Measurements from ENCODE around the gene SLC25A12.
"Not testable (repeated sequence)": the region's sequence is repeated elsewhere in the genome, so short reads cannot be mapped to it uniquely, and the experiment has no call there.

SLC25A12 gene

DNA sequence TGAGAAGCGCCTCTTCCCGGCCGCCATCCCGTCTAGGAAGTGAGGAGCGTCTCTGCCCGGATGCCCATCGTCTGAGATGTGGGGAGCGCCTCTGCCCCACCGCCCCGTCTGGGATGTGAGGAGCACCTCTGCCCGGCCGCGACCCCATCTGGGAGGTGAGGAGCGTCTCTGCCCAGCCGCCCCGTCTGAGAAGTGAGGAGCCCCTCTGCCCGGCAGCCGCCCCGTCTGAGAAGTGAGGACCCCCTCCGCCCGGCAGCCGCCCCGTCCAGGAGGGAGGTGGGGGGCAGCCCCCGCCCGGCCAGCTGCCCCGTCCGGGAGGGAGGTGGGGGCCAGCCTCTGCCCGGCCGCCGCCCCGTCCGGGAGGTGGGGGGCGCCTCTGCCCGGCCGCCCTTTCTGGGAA, 119.5 kb downstream of the SLC25A12 start:
- POLR2A ChIA-PET; CTCF ChIA-PET; H3K27ac ChIP-seq (ENCODE audit: insufficient read depth in 1 of 2, low read depth in 1 of 2, low read length in 2 of 2, poor library complexity in 1 of 2, severe bottlenecking in 2 of 2); DNase-seq; H3K27me3 ChIP-seq (replicated peaks in 2 of 5; ENCODE audit: control insufficient read depth in 4 of 5, insufficient read depth in 5 of 5, low read length in 4 of 5); H3K4me1 ChIP-seq (ENCODE audit: control extremely low read depth in 1 of 4, control insufficient read depth in 4 of 4, insufficient read depth in 4 of 4, low read length in 3 of 4); H3K4me3 ChIP-seq (ENCODE audit: control insufficient read depth in 1 of 7, extremely low read depth in 1 of 7, insufficient read depth in 4 of 7, low read depth in 2 of 7, low read length in 6 of 7); H3K36me3 ChIP-seq (ENCODE audit: control insufficient read depth in 4 of 4, insufficient read depth in 4 of 4, low read length in 3 of 4): not testable (repeated sequence)
- peaks cover 0 to 15% (median 10%) of the 10 kb centered on the region in 5 experiments for H3K9me3 ChIP-seq (ENCODE audit: control extremely low read depth in 1 of 5, control insufficient read depth in 4 of 5, insufficient read depth in 2 of 5, low read depth in 1 of 5, low read length in 4 of 5)
- WGBS (ENCODE audit: insufficient coverage), result 98% methylated on average over 19 of the region's 35 CpGs

DNA sequence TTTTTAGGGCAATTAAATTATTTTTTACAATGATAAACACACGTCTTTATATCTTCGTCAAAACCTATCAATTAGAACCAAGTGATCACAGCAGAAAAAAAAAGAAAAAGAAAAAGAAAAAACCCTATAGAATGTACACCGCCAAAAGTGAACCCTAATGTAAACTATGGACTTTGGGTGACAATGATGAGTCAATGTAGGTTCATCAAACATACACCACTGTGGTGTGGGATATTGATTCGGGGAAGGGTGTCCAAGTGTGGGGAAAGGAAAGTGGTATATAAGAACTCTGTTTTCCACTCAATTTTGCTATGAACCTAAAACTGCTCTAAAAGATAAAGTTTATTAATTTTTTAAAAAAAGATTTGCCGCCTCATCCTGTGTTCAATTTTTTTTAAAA, 121.7 kb downstream of the SLC25A12 start:
- Histone ChIP-seq H3K4me1 (ENCODE audit: control extremely low read depth in 1 of 4, control insufficient read depth in 4 of 4, insufficient read depth in 4 of 4, low read length in 3 of 4) (no peaks in the 10 kb centered on the region), H3K27me3 (replicated peaks in 2 of 5; ENCODE audit: control insufficient read depth in 4 of 5, insufficient read depth in 5 of 5, low read length in 4 of 5) (no peaks in the 10 kb centered on the region), H3K36me3 (ENCODE audit: control insufficient read depth in 4 of 4, insufficient read depth in 4 of 4, low read length in 3 of 4) (no peaks in the 10 kb centered on the region), H3K27ac (ENCODE audit: insufficient read depth in 1 of 2, low read depth in 1 of 2, low read length in 2 of 2, poor library complexity in 1 of 2, severe bottlenecking in 2 of 2) (no peak overlapping the region), H3K4me3 (ENCODE audit: control insufficient read depth in 1 of 7, extremely low read depth in 1 of 7, insufficient read depth in 4 of 7, low read depth in 2 of 7, low read length in 6 of 7) (no peak overlapping the region), H3K9me3 (ENCODE audit: control extremely low read depth in 1 of 5, control insufficient read depth in 4 of 5, insufficient read depth in 2 of 5, low read depth in 1 of 5, low read length in 4 of 5) (peaks cover 0 to 10% (median 4%) of the 10 kb centered on the region in 5 experiments)
- DNase-seq, result no peak
- POLR2A ChIA-PET, result no interaction called here
- CTCF ChIA-PET, result no interaction called here
- no CpG with 5 or more reads among the region's 5 CpGs for WGBS (ENCODE audit: insufficient coverage)

DNA sequence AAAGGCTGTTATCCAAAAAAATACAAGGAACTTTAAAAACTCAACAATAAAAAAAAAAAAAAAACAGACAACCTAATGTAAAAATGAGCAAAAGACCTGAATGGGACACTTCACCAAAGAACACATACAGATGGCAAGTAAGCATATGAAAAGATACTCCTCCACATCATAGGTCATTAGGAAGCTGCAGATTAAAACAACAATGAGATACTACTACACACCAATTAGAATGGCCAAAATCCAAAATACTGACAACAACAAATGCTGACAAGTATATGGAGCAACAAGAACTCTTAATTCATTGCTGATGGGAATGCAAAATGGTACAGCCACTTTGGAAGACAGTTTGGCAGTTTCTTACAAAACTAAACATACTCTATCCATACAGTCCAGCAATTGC, 122.6 kb downstream of the SLC25A12 start:
- Histone ChIP-seq H3K9me3 (ENCODE audit: control extremely low read depth in 1 of 5, control insufficient read depth in 4 of 5, insufficient read depth in 2 of 5, low read depth in 1 of 5, low read length in 4 of 5) (peaks cover 0 to 10% (median 4%) of the 10 kb centered on the region in 5 experiments), H3K36me3 (ENCODE audit: control insufficient read depth in 4 of 4, insufficient read depth in 4 of 4, low read length in 3 of 4) (no peaks in the 10 kb centered on the region), H3K27me3 (replicated peaks in 2 of 5; ENCODE audit: control insufficient read depth in 4 of 5, insufficient read depth in 5 of 5, low read length in 4 of 5) (no peaks in the 10 kb centered on the region), H3K27ac (ENCODE audit: insufficient read depth in 1 of 2, low read depth in 1 of 2, low read length in 2 of 2, poor library complexity in 1 of 2, severe bottlenecking in 2 of 2) (no peak overlapping the region), H3K4me1 (ENCODE audit: control extremely low read depth in 1 of 4, control insufficient read depth in 4 of 4, insufficient read depth in 4 of 4, low read length in 3 of 4) (no peaks in the 10 kb centered on the region), H3K4me3 (ENCODE audit: control insufficient read depth in 1 of 7, extremely low read depth in 1 of 7, insufficient read depth in 4 of 7, low read depth in 2 of 7, low read length in 6 of 7) (no peak overlapping the region)
- DNase-seq, result no peak
- POLR2A ChIA-PET, result no interaction called here
- CTCF ChIA-PET, result interaction anchor here (1.9 kb wide), 1 partner anchor 10 kb away, joined by 3 read pairs; no protein-coding TSS in a partner anchor

DNA sequence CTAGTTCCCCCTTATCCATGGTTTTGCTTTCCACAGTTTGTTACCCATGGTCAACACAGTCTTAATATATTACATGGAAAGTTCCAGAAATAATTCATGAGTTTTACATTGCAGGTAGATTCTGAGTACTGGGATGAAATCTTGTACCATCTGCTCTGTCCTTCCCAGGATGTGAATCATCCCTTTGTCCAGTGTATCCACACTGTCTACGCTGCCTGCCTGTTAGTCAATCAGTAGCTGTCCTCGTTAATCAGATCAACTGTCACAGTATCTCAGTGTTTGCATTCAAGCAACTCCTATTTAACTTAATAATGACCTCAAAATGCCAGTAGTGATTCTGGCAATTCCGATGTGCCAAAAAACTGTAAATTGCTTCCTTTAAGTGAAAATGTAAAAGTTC, 130.4 kb downstream of the SLC25A12 start:
- WGBS (ENCODE audit: insufficient coverage), result 100% methylated on average over 2 of the region's 3 CpGs
- no peaks in the 10 kb centered on the region for H3K4me1 ChIP-seq (ENCODE audit: control extremely low read depth in 1 of 4, control insufficient read depth in 4 of 4, insufficient read depth in 4 of 4, low read length in 3 of 4)
- no peaks in the 10 kb centered on the region for H3K27me3 ChIP-seq (replicated peaks in 2 of 5; ENCODE audit: control insufficient read depth in 4 of 5, insufficient read depth in 5 of 5, low read length in 4 of 5)
- DNase-seq, result no peak
- H3K27ac ChIP-seq (ENCODE audit: insufficient read depth in 1 of 2, low read depth in 1 of 2, low read length in 2 of 2, poor library complexity in 1 of 2, severe bottlenecking in 2 of 2), result no peak overlapping the region
- H3K9me3 ChIP-seq (ENCODE audit: control extremely low read depth in 1 of 5, control insufficient read depth in 4 of 5, insufficient read depth in 2 of 5, low read depth in 1 of 5, low read length in 4 of 5), result peaks cover 0 to 8% (median 0%) of the 10 kb centered on the region in 5 experiments
- POLR2A ChIA-PET, result no interaction called here
- CTCF ChIA-PET, result no interaction called here
- H3K4me3 ChIP-seq (ENCODE audit: control insufficient read depth in 1 of 7, extremely low read depth in 1 of 7, insufficient read depth in 4 of 7, low read depth in 2 of 7, low read length in 6 of 7), result no peak overlapping the region
- H3K36me3 ChIP-seq (ENCODE audit: control insufficient read depth in 4 of 4, insufficient read depth in 4 of 4, low read length in 3 of 4), result peaks cover 0 to 21% (median 16%) of the 10 kb centered on the region in 4 experiments

DNA sequence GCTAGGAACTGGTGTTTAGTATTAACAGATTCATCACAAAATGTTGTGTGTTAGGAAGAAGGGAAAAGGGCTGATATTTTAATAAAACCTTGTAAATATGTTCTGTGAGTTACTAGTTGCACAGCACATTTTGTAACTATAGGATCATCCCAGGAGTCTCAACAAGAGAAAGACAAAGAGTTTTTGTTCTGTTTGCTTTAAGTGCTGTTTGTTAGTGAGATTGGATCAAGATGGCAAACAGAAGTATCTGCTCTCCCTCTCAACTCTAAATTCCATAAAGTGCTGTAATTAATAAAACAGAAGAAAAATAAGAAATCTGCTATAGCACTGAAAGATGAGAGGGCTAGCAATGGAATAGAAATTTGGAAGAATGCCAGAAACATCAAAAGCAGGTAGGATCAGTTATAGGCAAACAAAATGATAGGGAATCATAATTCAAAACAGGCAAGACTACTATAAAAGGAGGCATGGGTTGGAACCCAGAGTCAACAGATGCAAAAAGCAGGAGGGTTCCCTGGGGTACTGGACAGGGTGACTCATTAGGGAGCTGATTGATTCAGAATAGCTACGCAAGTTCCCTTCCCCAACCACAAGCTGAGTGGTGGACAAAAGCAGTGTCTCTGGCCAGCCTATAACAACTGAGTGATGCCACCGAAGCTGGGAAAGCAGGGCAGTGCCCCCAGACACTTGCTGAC, 131.0 kb downstream of the SLC25A12 start:
- WGBS (ENCODE audit: insufficient coverage), result 92% methylated on average over 1 of the region's 2 CpGs
- DNase-seq, result no peak

DNA sequence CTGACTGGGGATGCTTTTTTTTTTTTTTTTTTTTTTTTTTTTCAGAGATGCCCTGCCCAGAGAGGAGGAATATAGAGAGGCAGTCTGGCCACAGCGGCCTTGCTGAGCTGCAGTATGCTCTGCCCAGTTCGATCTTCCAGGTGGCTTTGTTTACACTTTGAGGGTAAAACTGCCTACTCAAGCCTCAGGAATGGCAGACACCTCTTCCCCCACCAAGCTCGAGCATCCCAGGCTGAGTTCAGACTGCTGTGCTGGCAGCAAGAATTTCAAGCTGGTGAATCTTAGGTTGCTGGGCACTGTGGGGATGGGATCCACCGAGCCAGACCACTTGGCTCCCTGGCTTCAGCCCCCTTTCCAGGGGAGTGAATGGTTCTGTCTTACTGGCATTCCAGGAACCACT, 132.9 kb downstream of the SLC25A12 start:
- DNase-seq; H3K27ac ChIP-seq (ENCODE audit: insufficient read depth in 1 of 2, low read depth in 1 of 2, low read length in 2 of 2, poor library complexity in 1 of 2, severe bottlenecking in 2 of 2); H3K27me3 ChIP-seq (replicated peaks in 2 of 5; ENCODE audit: control insufficient read depth in 4 of 5, insufficient read depth in 5 of 5, low read length in 4 of 5); H3K4me1 ChIP-seq (ENCODE audit: control extremely low read depth in 1 of 4, control insufficient read depth in 4 of 4, insufficient read depth in 4 of 4, low read length in 3 of 4); H3K4me3 ChIP-seq (ENCODE audit: control insufficient read depth in 1 of 7, extremely low read depth in 1 of 7, insufficient read depth in 4 of 7, low read depth in 2 of 7, low read length in 6 of 7); POLR2A ChIA-PET; CTCF ChIA-PET: not testable (repeated sequence)
- Histone ChIP-seq H3K9me3 (ENCODE audit: control extremely low read depth in 1 of 5, control insufficient read depth in 4 of 5, insufficient read depth in 2 of 5, low read depth in 1 of 5, low read length in 4 of 5) (peaks cover 0 to 12% (median 0%) of the 10 kb centered on the region in 5 experiments), H3K36me3 (ENCODE audit: control insufficient read depth in 4 of 4, insufficient read depth in 4 of 4, low read length in 3 of 4) (peaks cover 0 to 21% (median 16%) of the 10 kb centered on the region in 4 experiments)
- WGBS (ENCODE audit: insufficient coverage), result 100% methylated on average over 2 of the region's 4 CpGs

More for the DNA sequence above, 131.0 kb downstream of the SLC25A12 start:
- no peak overlapping the region for H3K4me3 ChIP-seq (ENCODE audit: control insufficient read depth in 1 of 7, extremely low read depth in 1 of 7, insufficient read depth in 4 of 7, low read depth in 2 of 7, low read length in 6 of 7)
- H3K27me3 ChIP-seq (replicated peaks in 2 of 5; ENCODE audit: control insufficient read depth in 4 of 5, insufficient read depth in 5 of 5, low read length in 4 of 5), result no peaks in the 10 kb centered on the region
- H3K4me1 ChIP-seq (ENCODE audit: control extremely low read depth in 1 of 4, control insufficient read depth in 4 of 4, insufficient read depth in 4 of 4, low read length in 3 of 4), result no peaks in the 10 kb centered on the region
- peaks cover 0 to 21% (median 16%) of the 10 kb centered on the region in 4 experiments for H3K36me3 ChIP-seq (ENCODE audit: control insufficient read depth in 4 of 4, insufficient read depth in 4 of 4, low read length in 3 of 4)
- peaks cover 0 to 12% (median 0%) of the 10 kb centered on the region in 5 experiments for H3K9me3 ChIP-seq (ENCODE audit: control extremely low read depth in 1 of 5, control insufficient read depth in 4 of 5, insufficient read depth in 2 of 5, low read depth in 1 of 5, low read length in 4 of 5)
- ChIA-PET CTCF (no interaction called here), POLR2A (interaction anchor here (0.5 kb wide), 1 partner anchor 23 kb away, joined by 3 read pairs; no protein-coding TSS in a partner anchor)
- no peak overlapping the region for H3K27ac ChIP-seq (ENCODE audit: insufficient read depth in 1 of 2, low read depth in 1 of 2, low read length in 2 of 2, poor library complexity in 1 of 2, severe bottlenecking in 2 of 2)

DNA sequence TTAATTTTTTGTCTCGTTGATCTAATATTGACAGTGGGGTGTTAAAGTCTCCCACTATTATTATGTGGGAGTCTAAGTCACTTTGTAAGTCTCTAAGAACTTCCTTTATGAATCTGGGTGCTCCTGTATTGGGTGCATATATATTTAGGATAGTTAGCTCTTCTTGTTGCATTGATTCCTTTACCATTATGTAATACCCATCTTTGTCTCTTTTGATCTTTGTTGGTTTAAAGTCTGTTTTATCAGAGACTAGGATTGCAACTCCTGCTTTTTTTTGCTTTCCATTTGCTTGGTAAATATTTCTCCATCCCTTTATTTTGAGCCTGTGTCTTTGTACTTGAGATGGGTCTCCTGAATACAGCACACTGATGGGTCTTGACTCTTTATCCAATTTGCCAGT, 135.3 kb downstream of the SLC25A12 start:
- WGBS (ENCODE audit: insufficient coverage), result no CpG with 5 or more reads among the region's 1 CpG
- H3K4me1 ChIP-seq (ENCODE audit: control extremely low read depth in 1 of 4, control insufficient read depth in 4 of 4, insufficient read depth in 4 of 4, low read length in 3 of 4); DNase-seq; POLR2A ChIA-PET; H3K27me3 ChIP-seq (replicated peaks in 2 of 5; ENCODE audit: control insufficient read depth in 4 of 5, insufficient read depth in 5 of 5, low read length in 4 of 5); CTCF ChIA-PET; H3K4me3 ChIP-seq (ENCODE audit: control insufficient read depth in 1 of 7, extremely low read depth in 1 of 7, insufficient read depth in 4 of 7, low read depth in 2 of 7, low read length in 6 of 7); H3K27ac ChIP-seq (ENCODE audit: insufficient read depth in 1 of 2, low read depth in 1 of 2, low read length in 2 of 2, poor library complexity in 1 of 2, severe bottlenecking in 2 of 2): not testable (repeated sequence)
- Histone ChIP-seq H3K9me3 (ENCODE audit: control extremely low read depth in 1 of 5, control insufficient read depth in 4 of 5, insufficient read depth in 2 of 5, low read depth in 1 of 5, low read length in 4 of 5) (peaks cover 0 to 12% (median 0%) of the 10 kb centered on the region in 5 experiments), H3K36me3 (ENCODE audit: control insufficient read depth in 4 of 4, insufficient read depth in 4 of 4, low read length in 3 of 4) (peaks cover 0 to 21% (median 14%) of the 10 kb centered on the region in 4 experiments)
